Measurements from ENCODE around the gene ARID5B.
A peak's percentile ranks its signal among the peaks of the same experiment; 100 is the strongest.

Gene ARID5B

DNA sequence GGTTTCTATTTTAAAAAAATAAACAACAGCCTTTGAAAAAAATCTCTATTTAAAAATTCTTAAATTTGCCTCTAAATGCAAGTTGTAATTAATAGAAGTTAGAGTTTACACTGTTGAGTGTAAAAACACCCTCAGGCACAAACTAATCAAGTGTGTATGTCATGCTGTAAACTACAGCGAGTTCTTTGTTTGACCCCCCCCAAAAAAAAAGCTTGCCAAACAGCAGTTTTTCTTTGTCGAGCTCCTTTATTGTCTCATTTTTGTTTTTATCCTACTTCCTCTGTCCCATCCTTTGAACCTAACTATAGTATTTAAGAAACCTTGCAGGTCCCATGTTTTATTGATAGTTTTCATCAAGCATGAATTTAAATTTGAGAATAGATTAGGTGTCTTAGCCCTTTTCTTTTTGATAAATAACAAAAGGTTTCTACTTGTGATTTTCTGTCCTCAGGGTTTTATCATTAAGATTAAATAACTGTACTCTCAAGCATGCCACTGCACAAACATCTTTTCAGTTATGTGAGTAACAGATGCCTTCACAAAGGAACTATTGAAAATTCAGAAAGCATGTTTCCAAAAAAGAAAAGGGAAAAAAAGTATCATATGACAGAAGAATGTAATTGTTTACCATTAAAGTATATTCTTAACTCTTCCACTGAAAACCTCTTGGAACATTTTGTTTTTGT is 176.0 kb downstream of the ARID5B start:
- DNase-seq (ENCODE audit: low read depth) = no peak

DNA sequence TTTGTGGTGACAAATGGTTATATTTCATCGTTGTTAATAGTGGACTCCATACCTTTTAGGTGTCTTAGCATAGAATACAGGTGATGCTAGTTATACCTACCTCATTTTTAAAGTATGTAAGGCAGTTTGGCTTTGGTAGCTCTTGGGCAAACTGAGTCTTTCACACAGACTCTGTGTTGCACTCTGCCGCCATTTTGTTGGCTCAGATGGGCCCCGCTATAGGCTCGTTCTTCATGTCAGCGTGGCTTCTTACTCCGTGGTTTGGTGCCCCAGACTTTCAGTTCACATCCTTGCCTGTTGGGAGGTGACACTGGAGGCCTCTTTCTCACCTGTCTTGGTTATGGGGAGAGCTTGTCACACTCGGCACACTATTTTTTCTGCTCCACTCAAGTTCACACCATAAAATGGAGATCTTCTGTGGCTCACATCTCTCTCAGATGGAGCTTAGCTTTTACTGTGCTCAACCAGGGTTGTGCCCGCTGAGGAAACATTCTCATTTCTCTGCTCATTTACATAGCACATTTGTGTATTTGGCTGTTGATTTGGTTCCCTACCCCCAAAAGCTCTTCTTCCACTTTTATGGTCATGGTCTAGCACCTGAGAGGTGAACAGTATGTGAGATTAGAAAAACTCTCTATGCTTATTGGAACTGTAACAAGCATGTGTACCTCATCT is 178.5 kb downstream of the ARID5B start:
- no peak for DNase-seq (ENCODE audit: low read depth)

DNA sequence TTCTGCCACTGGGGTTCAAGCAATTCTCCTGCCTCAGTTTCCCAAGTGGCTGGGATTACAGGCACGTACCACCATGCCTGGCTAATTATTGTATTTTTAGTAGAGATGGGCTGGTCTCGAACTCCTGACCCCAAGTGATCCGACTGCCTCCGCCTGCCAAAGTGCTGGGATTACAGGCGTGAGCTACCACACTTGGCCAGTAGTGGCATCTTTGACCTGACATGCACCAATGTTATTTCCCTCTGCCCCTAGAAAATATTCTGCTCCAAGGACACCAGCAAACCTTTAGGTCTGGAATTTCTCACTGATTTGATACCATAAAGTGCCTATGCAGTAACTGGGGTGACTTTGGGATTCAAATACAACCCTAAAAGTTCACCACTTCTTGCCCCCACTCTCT is 179.4 kb downstream of the ARID5B start:
- DNase-seq (ENCODE audit: low read depth) = no peak

DNA sequence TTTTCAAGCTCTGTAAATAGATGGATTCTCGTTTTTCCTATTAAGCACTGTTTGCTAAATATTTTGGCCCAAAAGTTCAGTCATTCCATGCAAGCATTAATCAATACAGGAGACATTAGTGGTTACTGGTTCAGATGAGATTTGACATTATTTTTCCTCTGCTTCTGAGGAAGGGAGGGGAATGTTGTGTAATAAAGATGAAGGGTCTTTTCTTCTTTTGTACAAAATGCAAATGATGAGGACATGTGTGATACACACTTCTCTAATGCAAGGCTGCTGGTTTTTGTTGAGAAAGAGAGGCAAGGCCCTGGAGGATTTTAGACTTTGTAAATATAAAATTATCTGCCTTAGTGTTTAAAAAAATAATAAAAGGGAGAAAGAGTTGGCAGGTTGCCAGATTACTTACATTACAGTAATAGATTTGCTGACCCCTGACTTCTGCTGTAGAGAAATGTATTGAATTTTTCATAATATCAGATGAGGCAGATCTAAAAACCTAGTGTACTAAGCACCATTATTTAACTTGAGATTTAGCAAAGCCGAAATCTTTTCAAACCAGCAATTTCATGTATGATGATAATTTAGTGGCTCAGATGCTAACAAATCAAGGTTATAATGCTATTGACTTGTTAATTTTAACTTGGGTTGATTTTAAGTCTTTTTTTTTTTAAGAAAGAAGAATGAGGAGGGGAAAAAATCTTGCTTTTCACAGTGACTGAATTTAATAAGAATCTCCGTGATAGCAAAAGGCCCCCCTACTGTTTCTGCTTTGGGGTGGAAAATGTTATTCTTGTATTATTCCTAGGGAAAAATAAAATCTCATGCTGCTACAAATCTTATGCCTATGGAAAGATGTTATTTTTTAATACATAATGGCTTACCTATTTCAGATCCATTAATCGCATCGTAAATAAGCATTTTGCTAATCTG is 180.1 kb downstream of the ARID5B start:
- DNase-seq (ENCODE audit: low read depth) = no peak

DNA sequence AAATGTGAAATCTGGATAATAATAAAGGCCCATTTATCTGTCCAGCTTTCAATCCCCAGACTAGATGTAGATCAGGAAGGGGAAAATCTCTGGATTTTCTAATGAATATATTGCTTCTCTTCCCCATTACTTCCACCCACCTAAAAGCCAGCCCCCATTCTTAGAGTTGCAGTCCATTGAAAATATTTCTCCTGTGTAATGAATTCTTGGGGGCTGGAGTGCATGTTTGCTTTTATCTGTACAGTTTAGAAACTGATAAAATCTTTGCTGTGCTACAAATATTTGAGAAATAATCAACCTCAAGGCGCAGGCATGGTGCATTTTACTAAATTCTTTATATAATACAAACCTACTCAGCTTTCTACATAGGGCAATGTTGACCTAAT is 180.8 kb downstream of the ARID5B start:
- DNase-seq (ENCODE audit: low read depth) = no peak

DNA sequence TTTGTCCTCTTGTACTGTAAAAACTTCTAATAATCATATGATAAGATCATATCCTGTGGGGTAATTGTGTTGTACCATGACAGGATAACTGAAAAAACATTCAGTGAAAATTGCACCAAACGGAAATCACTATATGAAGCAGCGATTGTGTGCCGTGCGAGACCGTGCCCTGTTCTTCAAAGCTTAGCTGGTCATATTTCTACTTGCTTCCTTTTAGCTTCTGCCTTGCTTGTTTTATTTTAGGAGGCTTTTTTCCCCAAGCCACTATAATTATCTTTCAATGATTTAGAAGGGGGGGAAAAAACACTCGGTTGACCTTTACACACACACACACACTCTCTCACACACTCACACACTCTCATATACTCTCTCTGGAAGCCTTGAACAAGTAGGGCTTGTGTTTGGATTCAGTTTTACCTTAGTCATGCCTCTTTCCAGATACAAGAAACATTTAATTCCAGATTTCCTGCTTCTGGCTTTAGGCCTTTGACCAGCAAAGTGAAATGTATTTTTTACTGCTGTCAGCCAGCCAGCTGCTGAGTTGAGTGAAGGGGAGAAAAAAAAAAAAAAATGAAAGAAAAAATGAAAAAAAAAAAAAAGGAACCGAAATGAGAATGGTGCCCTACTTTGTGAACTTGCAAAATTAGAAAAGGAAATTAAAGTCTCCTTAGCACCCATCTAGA is 181.4 kb downstream of the ARID5B start:
- no peak for DNase-seq (ENCODE audit: low read depth)

DNA sequence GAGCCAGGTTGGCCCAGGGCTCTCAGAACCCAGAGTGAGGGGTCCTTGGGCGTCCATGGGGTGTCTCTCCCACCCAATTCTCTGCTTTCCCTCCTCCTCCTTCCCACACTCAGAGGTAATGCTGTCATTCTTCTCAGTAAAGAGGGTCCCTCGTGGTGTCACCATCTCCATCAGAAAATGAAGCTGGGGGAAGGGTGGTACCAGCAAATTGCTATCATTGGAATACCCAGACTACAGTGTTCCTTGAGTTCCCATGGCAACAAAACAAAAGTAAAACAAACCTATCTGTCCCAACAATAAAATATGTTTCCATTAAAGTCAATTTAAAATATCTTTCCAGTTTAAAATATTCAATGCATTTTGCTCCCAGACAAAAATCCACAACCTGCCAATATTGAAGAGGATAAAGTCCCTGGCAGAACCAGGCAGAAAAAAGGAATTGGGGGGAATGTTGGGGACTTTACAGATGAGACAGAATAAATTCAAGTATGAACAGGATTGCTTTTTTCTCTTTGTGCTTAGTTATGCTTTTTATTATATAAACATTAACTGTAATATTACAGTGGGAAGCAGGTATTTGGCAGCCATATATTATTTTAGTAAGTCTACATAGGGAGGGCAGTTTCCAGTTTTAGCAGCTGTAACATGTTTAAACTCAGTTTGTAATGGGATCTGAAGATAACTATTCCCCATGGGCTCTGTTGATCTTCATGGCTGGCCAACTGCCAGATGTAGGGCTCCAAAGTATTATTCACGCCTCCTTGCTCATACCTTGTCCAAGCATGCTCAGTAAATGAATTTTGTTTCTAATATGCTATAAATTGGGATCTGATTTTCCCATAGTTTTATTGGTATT is 182.1 kb downstream of the ARID5B start:
- DNase-seq (ENCODE audit: low read depth) = no peak

DNA sequence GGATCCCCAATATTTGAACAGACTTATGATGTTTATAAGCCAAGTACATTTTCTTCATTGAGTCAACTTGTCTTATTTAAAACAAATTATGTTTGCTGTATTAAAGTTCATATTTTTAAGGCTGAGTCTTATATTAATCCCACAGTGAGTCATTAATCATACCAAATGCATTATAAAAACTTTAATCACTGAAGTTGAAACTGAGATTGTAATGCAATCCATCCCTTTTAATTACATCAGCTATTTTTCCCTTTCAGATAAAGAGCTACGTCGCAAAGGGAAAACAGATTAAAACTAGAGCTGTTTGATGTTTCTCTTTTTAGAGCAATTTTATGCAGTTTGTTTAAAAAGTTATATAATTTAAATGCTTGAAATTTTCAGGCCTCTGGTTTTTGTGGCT is 183.0 kb downstream of the ARID5B start:
- no peak for DNase-seq (ENCODE audit: low read depth)

DNA sequence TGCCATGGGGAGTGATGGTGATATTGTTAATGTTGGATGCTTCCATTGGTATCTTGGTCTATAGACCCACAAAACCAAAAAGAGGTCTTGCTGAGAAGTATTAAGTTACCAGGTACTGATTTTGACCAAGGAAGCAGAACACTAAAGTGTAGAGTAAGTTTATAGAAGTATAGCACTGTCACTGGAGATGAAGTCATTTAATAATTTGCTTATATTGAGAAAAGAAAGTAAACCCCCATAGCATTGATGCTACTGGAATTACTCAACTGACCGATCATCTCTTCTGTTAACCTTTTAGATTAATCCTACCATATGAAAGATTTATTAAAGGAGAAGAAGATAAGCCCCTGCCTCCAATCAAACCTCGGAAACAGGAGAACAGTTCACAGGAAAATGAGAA is 183.9 kb downstream of the ARID5B start:
- no peak for DNase-seq (ENCODE audit: low read depth)

DNA sequence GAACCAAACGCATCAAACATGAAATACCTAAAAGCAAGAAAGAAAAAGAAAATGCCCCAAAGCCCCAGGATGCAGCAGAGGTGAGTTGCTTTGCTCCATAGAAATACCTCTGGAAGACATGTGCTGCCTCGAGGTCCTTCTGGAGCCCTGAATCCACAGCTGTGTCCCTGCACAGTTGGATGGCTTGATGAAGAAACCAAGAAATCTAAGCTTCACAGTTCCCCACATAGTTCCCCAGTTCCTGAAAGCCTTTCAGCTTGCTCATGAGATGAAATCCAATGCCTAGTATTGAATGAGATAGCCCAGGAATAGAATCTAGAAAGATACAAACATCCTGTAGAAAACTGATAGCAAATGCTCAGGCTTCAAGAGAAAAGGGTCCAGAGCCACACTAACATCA is 184.3 kb downstream of the ARID5B start:
- DNase-seq (ENCODE audit: low read depth) = no peak

DNA sequence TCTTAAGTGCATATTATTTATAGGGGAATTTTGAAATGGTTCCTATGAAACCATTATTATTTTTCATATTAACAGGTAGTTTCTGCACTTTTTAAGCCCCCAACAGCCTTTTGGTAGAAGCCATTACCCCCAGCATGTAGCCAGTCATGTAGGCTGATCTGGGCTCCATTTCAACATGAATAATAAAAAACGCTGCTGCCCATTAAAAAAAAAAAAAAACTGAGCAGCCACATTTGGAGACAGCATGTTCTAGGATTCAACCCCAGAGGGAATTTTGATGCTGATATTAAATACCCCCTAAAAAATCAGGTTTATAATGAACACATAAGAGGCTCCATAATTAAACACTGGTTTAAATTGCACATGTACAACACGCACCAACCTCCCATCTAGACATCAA is 185.8 kb downstream of the ARID5B start:
- DNase-seq (ENCODE audit: low read depth) = no peak

DNA sequence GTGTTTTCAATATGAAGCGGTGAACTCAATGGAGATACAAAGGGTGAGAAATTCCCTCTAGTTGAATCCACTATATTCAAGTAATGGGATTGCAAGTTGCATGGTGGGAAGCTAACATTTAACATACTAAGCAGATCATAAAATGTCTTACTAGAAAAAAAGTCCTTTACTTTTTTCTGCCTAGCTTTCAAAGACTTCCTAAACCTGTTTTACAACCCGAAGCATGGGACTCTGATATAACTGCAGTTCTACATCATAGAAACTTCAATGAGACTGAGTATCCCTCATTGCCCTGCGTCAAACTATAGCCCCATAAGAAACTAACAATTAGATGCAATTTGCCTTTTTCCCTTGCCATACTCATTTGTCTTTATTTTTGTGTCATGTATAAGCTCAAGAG is 187.3 kb downstream of the ARID5B start:
- DNase-seq (ENCODE audit: low read depth) = no peak

DNA sequence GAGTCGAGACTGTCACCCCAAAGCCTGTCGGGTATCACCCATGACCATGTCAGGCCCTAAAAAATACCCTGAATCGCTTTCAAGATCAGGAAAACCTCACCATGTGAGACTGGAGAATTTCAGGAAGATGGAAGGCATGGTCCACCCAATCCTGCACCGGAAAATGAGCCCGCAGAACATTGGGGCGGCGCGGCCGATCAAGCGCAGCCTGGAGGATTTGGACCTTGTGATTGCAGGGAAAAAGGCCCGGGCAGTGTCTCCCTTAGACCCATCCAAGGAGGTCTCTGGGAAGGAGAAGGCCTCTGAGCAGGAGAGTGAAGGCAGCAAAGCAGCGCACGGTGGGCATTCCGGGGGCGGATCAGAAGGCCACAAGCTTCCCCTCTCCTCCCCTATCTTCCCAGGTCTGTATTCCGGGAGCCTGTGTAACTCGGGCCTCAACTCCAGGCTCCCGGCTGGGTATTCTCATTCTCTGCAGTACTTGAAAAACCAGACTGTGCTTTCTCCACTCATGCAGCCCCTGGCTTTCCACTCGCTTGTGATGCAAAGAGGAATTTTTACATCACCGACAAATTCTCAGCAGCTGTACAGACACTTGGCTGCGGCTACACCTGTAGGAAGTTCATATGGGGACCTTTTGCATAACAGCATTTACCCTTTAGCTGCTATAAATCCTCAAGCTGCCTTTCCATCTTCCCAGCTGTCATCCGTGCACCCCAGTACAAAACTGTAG is 191.0 kb downstream of the ARID5B start:
- DNase-seq (ENCODE audit: low read depth) = no peak

DNA sequence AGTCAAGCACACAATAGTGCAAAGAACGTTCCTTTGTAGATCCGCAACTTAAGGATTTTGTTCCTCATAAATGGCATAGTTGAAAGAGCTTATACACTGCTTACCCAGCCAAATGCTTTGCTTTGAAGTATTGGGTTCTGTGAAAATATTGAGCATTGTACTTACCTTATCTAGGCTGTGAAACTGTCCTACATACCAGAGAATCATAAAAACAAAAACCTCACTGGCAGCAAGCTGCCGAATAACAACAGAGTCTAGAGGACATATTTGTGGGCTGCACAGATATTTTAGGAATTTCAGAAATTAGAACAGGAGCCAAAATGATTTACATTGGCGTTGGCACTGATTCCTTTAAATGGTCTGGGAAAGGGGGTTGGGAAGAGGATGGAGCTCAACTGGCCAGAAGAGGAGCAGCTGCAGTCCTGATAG is 192.4 kb downstream of the ARID5B start:
- DNase-seq (ENCODE audit: low read depth) = peak; percentile 70

DNA sequence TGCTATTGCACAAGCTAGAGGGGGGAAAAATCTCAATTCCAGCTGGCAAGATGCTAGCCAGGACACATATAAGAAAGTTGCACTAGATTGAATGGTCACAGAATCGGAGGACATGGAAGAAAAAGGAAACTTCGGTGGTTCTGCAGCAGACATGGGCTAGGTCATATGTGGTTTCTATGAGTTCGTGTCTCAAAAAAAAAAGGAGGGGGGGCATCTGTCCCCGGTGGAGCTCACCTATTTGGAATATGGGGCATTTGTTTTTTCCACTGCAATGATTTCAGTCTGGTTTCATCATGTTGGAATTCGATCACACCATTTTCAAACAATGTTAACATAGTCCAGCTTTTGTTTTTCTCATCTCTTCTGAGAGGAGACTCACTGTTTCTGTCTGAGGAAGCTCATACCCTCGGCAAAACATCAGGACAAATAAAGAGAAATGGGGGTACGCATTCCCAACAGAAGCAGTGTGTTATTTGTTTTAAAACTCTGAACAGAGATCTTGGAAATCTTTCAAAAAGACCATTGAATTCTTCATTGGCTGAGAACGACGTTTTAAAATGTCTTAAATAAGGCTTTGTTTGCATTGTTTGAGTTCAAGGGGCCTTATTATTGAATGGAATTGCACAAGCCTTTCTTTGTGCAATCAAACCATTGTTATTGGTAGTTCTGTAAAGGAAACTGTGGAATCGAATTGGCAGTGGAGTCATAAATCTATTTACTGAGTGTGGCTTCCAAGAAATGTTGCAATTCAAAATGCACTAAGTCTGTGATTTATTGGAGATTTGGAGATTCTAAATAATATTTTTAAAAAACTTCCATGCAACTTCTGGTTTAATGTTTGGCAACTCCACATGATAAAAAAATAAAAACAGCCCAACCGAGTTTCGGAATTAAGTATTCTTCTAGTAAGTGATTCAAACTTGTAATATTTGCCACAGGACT is 194.0 kb downstream of the ARID5B start:
- DNase-seq (ENCODE audit: low read depth) = no peak

DNA sequence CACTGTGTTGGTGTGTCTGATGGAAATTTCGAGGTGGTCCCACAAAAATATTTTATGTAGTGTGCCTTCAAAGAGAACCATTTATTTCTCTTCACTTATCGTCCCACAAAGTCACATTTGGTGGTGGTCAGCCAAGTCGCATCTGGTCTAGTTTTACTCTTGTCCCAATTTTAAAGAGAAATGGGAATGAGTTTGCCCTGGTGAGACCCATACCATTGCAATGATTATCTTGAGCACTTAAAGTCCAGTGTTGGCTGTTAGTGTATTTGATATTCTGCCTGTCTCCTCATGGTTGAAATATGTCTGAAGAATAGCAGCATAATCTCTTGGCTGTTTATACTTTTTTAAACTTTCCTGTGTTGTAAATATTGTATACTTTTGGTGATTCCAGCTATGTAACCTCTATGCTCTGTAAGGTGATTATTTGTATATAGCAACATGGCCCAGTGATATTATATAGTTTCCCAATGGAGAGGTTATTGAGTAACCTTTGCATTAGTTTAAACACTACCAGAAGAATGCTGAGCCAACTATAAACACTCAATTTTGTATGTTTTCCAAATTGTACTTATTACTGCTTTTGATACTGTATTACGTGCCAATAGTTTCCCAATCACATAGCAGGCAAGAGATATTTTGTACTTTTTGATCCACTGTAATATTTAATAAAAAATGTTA is 194.9 kb downstream of the ARID5B start:
- no peak for DNase-seq (ENCODE audit: low read depth)

DNA sequence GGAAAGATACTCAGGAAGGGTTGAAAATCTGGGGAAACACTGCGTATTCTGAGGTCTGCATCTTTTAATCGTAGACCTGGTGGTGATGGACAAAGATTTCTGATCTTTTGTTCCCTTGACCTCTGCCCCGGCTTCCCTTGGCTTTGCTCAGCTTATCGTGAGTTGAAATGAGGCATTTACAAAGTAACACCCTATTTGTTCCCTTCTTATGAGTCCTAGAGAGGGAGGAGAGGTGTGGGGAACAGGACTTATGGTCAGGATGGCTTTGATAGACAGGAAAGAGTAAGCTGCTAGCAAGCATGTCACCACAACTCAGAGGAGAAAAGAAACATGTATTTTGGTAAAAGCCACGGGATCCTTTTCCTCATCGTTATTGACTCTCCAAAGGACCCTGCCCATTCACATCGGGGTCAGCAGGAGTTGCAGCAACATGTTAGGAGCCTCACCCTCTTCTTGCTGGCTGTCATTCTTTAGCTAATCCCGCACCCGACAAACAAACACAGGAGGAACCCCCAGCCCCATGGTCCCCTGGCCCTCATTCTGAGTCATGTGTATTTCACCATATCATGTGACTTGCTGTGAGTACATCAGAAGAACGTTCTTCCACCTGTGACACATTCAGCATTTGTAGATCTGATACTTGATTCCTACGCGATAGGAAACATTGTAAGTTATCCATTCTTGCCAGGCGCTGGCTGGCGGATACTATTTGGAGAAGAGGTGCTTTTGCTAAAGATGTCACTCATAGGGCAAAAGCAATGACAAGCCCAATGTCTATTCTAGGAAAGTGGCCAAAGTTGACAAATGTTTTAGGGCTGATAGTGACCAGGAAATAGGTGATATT is 197.0 kb downstream of the ARID5B start:
- no peak for DNase-seq (ENCODE audit: low read depth)

DNA sequence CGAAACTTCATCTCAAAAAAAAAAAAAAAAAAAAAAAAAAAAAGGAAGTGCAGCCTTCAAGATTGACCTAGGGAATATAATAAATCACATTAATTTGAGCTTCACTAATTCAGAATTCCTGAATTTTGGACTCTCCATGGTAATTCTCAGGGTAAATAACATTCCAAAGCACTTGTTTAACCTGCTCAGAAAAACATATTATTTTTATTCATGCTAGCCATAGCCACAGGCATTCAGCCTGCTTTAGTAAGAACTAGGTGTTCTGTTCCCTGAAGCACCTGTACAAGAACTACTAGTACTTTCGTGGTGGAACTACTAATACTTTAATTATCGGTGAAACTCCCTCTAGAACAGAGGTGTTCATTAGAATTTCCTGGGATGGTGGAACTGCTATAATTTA is 197.8 kb downstream of the ARID5B start:
- DNase-seq (ENCODE audit: low read depth) = no peak

Data from HS-27A (cell line).